Heart left ventricle (tissue), 13 donors: ENCODE results near the gene SOX6.

ENCODE experiments used
- CTCF ChIP-seq, 12 donors: fragments of 200-600 bp; sonication (generic) in 4 of 12; IDR thresholded peaks; one replicate each; pipeline versions ENCODE4 v1.5.0 to v1.8.0; 2018 to 2022; ENCODE audit warnings: antibody characterized with exemption in 12 of 12, mild to moderate bottlenecking in 5 of 12
- POLR2A ChIP-seq, 2 donors: fragments of 450-650 bp; IDR thresholded peaks; one replicate each; pipeline ENCODE4 v1.6.1; 2017; ENCODE audit warnings: antibody characterized with exemption in 2 of 2, mild to moderate bottlenecking in 2 of 2, moderate library complexity in 2 of 2
- donor health status: ischemic (EF 13 %, LVEDD 7.1; RV severe dilation, severe dysfunction).
- donor health status: DM: no; HTN: yes; CAD: no.
- donor health status: DM: no; HTN: no; CAD: no.
- donor health status: ischemic (EF 25% LVEDD 6.9; RV normal size, moderate dysfunction).
- donor health status: ischemic (EF 25% LVEDD 5.7; RV mildly dilated, moderate dysfunction).
- donor health status: ischemic (EF 35%, LVEDD 5.7; RV mildly dilated, moderate dysfunction).
- donor health status: nonischemic (EF 11% LVEDD 7.7; RV severe dilation, severe dysfunction).
- donor health status: DM: yes; HTN: yes; CAD: no.
- donor health status: PGD.
- donor health status: ischemic (EF 29% LVEDD 5.4; RV normal size, mild dysfunction).
- donor health status: nonischemic (EF 23%, LVEDD 6.1; RV moderate dilation, normal function).

- no peak for TF ChIP-seq CTCF (IDR thresholded peaks at IDR 0.05)
- TF ChIP-seq POLR2A (IDR thresholded peaks at IDR 0.05): no peak
Measured at GRCh38 chr11:16028419-16028818, 327.9 kb downstream of the SOX6 start.
